RPMI8226 (cell line): ENCODE data around the gene SLC46A2.

Experiments used
- DNase-seq: peaks from one replicate; pipeline ENCODE4 v3.0.0-alpha.2; 2015

Gene SLC46A2

DNA sequence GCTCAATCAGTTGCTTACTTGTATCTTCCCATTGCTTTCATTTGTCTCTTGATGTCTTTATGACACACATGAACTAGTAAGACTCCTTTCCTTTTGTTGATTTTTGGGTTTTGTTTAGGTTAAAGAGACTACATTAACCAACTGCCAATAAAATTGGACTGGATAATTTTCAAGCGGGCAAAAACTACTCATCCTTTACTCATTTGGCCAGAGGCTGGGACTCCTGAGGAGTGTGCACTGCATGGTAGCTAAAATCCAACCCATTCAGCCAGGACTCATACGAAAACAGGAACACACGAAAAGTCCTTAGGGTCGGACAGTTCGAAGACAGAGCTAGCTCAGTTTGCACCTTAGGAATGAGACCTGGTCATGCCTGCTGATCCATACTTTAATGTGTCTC, 6.0 kb downstream of the SLC46A2 start:
- DNase-seq = no peak

DNA sequence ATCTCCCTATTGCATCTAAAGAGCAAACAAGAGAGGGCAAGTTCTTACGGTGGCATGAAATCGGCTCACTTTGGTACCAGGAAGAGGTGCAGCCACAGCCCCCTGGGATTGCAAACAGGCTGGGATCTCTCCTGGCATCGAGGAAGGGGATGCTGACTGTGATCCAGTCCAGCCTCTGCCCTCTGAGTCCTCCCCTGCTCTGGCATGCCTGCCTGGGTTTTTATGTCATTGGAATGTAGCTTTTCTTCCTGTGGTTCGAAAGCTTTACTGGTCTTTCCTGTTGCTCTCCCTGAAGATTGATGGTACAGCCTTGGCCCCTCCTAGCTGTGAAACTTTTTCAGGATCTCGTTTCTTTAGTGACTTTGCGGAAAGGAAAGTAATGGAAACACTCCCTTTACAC, 6.6 kb downstream of the SLC46A2 start:
- no peak for DNase-seq

DNA sequence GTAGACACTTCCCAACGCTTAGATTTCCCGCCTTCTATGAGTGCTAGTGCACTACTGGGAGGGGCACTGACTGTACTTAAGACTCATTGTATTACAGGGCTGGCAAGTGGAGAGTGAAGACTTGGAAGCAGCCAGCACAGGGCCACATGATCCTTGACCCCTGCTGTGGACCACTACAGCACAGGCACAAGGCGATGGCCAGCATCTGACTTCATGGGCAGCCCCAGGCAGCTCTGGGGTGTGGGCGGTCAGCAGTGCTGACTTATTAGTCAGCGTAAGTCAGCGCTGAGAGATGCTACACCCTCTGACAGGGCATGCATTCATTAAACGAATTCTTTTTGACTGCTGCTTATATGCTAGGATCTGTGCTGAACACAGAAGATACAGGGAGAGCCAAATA, 9.3 kb downstream of the SLC46A2 start:
- no peak for DNase-seq

DNA sequence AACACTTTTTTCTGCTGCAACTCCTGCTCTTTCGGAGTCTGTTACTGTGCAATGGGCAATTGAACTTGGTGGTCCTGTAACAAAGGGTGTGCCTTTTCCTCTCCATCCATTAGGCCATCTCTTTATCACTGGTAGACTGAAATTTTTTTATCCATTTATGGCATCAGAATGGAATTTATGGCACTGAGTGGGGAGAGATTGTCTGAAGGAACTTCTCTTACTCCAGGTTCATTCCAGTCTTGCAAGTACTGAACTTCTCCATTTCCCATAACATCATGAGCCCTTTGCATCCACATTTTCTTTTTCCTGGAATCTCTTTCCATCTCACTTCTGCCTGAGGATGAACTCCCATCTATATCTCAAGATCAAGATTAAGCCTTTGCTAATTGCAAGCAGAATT, 10.0 kb downstream of the SLC46A2 start:
- DNase-seq = no peak

DNA sequence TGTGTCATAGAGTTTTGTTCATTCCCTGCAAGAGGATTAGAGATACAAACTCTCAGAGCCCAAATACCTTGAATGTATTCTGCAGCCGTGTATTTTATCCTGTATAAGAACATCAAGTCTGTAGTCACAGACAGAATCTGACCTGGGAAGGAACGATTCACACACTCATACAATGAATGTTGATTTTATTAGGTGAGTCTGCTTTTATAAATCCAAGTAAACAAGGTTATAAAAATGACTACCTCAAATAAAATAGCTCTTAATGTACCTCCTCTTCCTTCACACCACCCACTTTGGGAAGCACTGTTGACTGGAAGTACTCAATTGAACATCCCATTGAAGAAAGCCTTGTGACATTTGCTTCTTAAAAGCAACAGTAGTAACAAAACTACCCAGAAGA, 11.9 kb downstream of the SLC46A2 start:
- no peak for DNase-seq

DNA sequence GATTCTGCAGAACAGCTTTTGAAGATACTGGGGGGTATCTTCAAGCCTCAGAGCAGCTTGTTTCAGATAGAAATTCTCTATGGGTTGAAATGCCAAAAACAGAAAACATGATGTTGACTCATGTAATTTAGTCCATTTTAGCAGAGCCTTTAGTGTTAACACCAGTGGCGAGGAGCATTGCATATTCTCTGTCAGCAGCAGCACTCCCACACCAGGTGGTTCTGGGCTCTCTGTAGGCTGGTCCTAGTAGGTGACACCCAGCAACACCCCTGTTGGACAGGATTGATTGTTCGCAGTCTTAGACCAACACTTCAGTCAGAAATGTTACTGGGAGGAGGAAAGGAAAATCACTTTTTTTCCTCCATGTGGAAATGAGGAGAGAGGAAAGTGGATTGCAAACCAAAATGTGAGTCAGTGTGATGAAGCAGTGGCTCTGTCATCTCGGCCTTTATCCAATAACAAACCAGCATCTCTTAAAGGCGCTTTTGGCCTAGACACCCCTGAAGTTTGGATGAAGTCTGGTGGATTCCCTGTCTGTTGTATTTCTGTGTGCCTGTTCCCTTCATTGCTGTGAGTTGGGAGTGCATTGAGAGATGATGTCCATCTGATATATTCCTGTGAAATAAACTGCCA, 16.8 kb downstream of the SLC46A2 start:
- DNase-seq = no peak

DNA sequence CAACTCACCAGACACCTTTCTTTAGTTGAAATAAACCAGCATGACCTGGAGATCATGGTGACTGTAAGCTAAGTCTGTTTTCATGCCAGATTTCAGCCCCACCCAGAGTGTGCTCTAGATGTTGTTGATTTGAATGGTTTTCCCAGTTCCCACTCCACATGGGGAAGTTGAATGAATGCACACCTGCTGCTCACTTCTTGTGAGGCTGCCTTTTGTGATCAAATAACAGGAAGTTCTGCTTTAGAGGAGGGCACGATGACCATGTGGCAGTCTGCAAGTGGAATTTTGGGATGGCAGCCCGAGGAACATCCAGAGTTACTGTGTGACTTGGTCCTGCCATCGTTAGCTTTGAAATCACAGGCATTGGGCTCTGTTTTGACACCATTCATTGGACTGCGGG, 18.7 kb downstream of the SLC46A2 start:
- no peak for DNase-seq

DNA sequence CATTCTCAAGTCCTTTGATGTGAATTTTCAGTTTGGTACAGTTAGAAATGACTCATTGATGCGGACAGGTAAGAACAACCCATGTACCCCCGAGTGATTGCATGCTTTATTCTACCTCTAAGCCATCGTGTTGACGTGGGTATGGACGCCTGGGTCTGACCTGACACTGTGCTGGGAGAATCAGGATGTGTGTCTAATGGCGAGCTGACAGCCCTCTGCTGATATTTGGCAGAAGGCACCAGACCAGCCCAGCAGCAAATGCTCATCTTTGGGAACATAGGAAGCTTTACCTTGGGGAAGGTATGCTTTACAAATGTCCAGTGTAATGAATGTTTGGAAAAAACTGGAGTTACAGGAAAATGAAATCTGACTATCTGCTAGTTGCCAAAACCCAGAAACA, 20.1 kb downstream of the SLC46A2 start:
- DNase-seq = no peak

DNA sequence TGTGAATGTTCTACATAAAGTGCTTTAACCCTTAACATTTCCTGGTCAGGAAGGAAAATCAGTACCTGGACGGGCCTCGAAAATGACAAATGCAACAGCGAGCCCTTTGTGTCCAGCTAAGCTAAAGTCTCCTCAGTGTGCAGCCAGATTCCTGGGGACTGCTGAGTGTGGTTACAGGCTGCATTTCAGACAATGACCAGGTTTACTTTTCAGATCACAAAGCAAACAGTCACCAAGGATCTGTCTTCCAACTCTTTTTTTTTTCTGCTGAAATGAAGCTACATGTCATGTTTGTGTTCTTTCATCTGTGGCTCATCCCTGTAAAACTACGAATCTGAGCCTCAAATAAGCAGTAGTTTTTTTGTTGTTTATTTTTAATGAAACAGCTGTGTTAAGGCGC, 20.8 kb downstream of the SLC46A2 start:
- no peak for DNase-seq

DNA sequence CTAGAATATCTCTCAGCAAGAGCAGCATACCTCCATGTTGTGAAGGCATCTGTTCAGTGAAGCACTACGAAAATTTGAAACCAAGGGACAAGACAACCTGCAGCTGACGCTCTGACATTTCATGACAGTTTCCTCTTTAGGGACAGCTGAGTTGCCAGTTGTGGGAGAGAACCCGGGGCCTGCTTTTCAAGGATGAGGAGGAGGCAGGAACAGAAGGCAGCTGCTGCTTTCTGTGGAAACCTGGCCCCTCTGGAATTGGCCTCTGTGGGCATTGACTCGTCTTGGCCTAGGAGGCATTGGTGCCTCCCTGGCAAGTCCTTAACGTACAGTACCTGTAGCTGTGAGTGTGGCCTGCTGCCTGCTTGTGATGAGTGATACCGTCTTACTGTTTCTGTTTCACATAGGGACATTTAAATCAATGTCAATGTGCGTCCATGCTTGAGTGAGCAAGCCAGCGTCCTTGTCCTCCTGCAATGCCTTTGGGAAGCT, 21.6 kb downstream of the SLC46A2 start:
- no peak for DNase-seq

DNA sequence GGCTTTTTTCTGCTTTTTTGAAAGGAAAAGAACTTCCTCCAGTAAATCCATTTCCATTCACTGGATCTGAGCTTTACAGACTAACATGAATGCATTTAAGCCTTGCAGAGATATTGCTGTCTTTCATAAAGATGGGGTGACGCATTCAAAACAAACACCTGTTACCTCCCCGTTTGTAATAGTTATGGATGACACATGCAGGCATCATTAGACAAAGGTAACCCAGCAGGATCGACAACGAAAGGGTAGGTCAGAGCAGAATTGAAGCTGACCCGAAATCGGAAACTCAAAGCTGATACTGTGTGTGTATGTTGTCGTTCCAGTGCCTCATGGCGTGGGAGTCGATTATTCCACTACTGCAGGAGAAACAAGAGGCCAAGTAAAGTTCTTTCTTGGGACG, 22.2 kb downstream of the SLC46A2 start:
- DNase-seq = no peak

DNA sequence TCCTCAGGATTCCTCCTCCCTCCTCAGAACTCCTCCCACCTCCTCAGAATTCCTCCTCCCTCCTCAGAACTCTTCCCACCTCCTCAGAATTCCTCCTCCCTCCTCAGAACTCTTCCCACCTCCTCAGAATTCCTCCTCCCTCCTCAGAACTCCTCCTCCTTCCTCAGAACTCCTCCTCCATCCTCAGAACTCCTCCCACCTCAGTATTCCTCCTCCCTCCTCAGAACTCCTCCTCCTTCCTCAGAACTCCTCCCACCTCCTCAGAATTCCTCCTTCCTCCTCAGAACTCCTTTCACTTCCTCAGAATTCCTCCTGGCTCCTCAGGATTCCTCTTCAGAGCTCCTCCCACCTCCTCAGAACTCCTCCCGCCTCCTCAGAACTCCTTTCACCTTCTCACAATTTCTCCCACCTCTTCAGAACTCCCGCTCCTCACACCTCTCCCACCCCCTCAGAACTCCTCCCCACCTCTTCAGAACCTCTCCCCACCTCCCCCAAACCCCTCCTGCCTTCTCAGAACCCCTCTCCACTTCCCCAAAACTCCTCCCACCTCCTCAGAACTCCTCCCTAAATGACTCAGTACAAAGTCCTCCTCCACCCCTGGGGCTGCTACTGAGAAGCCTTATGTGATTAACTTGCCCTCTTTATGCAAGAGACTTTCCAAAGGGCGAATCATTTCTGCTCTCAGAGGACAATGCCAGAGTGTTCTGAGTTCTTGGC, 23.2 kb downstream of the SLC46A2 start:
- peak; percentile 6 for DNase-seq

DNA sequence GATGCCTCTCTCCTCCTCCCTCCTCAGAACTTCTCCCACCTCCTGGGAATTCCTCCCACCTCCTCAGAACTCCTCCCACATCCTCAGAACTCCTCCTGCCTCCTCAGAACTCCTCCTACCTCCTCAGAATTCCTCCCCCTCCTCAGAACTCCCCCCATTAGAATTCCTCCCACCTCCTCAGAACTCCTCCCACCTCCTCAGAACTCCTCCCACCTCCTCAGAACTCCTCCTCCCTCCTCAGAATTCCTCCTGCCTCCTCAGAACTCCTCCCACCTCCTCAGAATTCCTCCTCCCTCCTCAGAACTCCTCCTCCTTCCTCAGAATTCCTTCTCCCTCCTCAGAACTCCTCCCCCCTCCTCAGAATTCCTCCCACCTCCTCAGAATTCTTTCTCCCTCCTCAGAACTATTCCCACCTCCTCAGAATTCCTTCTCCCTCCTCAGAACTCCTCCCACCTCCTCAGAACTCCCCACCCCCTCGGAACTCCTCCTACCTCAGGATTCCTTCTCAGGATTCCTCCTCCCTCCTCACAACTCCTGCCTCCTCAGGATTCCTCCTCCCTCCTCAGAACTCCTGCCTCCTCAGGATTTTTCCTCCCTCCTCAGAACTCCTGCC, 23.9 kb downstream of the SLC46A2 start:
- no peak for DNase-seq

DNA sequence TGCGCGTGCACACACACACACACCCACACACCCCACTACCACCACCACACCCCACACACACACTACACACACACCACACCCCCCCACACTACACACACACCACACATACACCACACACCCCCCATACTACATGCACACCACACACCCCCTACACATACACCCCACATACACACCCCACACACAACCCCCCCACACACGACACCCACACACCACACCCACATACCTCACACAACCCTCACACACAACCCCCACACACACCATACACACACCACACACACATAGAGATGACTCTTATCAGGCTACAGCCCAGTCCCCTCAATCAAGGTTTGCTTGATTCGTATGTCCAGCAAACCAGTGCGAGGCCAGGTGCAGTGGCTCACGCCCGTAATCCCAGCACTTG, 25.7 kb downstream of the SLC46A2 start:
- DNase-seq = no peak

DNA sequence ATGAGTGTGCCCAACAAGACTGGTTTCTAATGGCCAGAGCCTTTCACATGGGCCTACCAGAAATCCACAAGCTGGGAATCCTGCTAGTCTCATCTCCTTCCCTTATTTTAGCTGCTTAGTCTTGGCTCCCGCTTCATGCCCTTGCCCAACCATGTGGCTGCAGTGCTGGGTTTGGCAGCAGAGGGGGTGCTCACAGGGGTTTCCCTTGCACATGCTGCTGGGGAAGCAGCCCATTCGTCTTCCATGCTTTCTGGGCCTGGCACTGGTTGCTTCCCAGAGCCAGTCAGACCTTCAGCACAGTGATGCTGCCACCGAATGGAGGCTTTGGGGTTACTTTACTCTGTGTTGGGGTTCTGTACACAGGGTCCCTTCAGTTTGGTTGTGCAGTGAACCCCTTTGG, 26.3 kb downstream of the SLC46A2 start:
- no peak for DNase-seq

DNA sequence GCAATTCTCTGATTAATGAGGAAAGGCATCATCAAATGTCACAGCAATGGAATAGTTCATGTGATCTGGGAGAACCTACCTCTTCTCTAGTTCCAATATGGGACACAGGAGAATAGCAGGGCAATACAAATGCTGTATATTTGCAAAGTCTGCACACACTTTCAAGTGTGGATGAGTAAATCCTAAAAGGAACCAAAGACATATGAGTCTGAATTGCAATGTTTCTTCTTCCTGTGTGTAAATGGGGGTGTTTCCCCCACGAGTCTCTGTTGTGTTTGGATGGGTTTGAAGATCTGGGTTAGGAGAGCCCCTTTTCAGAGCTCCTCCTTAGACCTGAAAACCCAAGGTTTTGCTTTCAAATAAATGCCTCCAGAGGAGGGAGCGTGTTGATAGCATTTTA, 26.9 kb downstream of the SLC46A2 start:
- no peak for DNase-seq

DNA sequence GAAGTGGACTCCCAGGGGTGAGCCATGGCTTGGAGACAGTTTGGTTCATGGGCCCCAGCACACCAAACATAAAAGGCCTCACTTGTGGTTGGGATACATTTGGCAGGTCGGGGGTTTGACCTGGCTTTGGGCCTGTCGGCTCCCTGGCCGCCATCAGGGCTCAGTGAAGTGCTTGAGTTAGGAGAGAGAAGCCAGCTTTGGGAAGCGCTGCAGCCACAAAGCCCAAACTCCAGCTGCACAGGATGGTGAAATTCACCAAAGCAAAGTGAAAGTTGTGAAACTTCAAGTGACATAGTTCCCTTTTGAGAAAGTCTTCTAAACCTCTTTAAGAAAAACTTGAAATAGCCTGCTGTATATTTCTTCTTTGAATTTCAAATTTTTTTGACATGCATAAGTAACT, 27.5 kb downstream of the SLC46A2 start:
- DNase-seq = no peak

DNA sequence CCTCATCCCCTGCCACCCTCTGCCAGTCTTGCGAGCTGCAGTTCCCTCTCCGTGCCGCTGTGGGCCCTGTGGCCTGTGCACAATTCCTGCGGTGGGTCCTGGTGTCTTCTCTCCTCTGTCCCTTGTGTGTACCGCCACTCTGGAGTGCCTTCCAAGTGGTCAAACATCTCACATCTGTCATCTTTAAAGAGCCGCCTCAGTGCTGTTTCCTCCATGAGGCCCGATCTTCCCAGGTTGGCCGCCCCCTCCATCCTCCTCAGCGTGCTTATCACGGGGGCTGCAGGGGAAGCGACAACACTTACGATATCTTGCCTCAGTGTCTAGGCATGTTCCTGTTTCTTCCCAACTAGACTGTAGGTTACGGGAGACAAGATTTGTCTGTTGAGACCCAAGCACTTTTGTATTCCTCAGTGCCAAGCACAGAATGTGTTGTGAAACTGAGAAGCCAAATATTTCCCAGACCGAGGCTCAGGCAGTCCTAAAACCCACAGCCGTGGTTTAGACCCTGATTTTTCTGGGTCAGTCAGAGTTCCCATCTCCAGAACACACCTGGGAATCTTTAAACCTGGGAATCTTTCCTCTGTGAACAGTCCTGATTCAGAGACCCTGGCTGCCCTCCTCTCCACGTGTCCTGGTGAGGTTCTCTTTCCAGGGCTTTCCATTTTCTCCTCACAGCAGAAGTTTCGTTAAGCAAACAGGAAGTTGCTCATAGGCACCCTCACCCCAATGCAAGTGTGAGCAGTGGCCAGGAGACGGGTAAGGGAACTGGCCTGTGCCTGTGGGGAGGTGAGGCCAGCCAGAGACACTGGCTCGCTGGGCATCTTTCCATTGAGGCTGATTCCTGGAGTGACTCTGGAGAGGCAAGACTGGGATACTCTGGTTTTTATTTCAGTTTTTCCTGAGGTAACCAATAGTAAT, 28.8 kb downstream of the SLC46A2 start:
- no peak for DNase-seq

DNA sequence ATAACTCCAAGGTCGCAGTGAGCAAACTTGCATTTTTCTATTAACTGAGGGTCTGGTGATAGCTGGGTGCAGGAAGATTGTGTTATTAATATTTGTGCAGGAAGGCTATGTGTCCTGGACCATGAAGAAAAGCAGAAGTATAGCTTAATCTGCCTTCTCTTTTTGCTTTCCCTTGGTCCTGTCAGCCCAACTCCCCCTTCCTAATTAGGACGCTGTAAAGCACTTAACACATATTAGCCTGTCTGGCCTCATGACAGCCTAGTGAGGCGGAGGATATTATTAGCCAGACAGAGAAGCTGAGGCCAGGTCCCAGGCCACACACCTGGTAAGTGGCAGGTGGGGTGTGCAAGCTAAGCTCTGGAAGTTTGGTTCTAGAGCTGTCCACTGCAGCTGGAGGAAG, 29.5 kb downstream of the SLC46A2 start:
- DNase-seq = no peak

DNA sequence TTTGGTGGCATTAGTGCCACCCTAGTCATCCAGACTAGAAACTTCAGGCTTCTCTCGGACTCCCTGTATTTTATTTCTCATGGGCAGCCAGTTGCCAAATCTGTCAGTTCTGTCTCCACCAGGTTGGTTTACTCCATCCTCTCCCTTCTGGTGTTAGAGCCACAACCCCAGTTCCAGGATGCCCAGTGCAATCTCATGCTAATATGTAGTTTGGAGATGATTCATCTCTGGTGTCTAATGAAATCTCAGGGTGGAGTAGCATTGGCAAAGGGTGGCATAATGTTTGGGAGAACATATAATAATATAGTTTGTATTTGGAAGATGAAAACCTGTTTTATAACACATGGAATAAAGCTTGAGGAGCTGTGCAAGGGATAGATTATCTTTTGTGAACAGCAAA, 30.2 kb downstream of the SLC46A2 start:
- no peak for DNase-seq

DNA sequence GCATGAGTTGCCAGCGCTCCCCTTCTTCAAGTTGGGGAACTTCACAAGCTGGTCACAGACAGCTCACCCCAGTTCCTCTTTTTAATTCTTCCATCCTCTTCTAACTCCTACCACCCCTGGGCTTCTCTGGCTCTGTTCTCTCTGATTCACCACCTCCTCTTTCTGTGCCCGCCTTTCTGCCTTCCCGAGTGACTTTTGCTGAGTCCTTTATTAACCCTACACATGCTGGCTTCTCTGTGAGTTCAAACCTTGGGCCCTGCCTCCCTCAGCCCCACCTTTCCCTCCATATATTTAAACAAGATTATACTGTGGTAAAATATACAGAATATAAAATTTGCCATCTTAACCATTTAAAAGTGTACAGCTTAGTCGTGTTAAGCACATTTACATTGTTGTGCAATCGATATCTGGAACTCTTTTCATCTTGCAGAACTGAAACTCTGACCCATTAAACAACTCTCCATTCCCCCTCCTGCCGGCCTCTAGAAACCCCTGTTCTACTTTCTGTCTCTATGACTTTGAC, 32.0 kb downstream of the SLC46A2 start:
- DNase-seq = peak; percentile 45

DNA sequence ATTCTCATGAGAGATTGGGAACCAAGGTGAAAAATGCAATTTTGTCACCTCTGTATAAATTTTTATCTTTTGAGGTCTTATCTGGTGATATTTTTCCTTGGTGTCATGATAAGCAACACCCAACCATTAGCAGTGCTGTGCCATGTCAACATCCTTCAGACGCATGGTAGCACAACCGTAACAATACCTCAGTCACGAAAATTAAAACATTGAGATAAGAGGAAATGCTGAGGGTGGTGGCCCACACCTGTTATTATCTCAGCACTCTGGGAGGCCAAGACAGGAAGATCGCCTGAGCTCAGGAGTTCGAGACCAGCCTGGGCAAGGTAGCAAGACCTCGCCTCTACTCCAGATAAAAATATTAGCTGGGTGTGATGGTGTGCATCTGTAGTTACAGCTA, 32.7 kb downstream of the SLC46A2 start:
- no peak for DNase-seq

DNA sequence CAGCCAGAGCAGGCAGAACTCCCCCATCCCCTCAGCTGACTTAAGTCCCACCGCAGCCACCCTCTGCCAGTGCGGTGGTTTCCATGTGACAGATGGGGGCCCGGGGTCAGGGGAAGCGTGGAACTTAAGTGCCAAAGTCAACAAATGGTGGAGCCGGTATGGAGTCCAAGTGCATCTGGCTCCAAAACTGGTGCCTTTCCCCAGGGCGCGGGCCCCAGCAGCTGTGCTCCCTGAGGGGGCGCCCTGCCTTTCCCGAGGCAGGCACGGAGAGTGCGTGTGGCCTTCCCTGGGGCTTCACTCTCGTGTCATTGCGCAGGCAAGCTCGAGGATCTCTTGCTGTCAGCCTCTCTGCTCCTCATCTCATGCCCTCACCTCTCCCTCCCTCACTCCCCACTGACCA, 33.8 kb downstream of the SLC46A2 start:
- no peak for DNase-seq
